WTC11 (cell line): ENCODE data around the gene OTOG. TPM values are rescaled to one million over a fixed set of nuclear protein-coding genes. Genes with fewer than 3 reads are reported as not detected.

Experiments used
- ATAC-seq: fragments of 200-7000 bp; cut with Tn5 transposase; 2 replicates; pipeline ENCODE4 v1.10.0; 2021; ENCODE audit warnings: mild to moderate bottlenecking, moderate library complexity
- CTCF ChIA-PET: fragments of 300-600 bp; sonication (Branson Sonifier 250); formaldehyde crosslinking; loops from one replicate; lab custom pipeline; 2021; ENCODE audit warnings: antibody characterized with exemption; lab: Charles Lee
- POLR2A ChIA-PET: fragments of 350-600 bp; sonication (Branson Sonifier 250); formaldehyde crosslinking; loops from one replicate; lab custom pipeline; 2021; ENCODE audit warnings: antibody characterized with exemption; lab: Charles Lee
- DNase-seq: peaks from one replicate; pipeline ENCODE4 v3.0.0; 2021; ENCODE audit warnings: low spot score
- H3K27ac Mint-ChIP-seq: 2 replicates; pipeline ENCODE4 v1.8.0; 2021; ENCODE audit warnings: mixed read lengths
- H3K27me3 Mint-ChIP-seq: 2 replicates; pipeline ENCODE4 v1.8.0; 2021; ENCODE audit warnings: low read depth, mild to moderate bottlenecking, moderate library complexity, mixed read lengths
- H3K36me3 Mint-ChIP-seq: 2 replicates; pipeline ENCODE4 v1.8.0; 2021; ENCODE audit warnings: mixed read lengths
- H3K4me1 Mint-ChIP-seq: 2 replicates; pipeline ENCODE4 v1.8.0; 2022; ENCODE audit warnings: mixed read lengths
- H3K4me3 Mint-ChIP-seq: 2 replicates; pipeline ENCODE4 v1.8.0; 2021; ENCODE audit warnings: mild to moderate bottlenecking, moderate library complexity, mixed read lengths
- H3K9me3 Mint-ChIP-seq: 2 replicates; pipeline ENCODE4 v1.8.0; 2021; ENCODE audit warnings: mixed read lengths
- ATF1 ChIP-seq: sonication (generic); formaldehyde crosslinking; IDR thresholded peaks from 2 replicates; pipeline ENCODE4 v1.8.1; 2023; ENCODE audit warnings: mild to moderate bottlenecking, moderate library complexity, missing genetic modification reagents
- ATF2 ChIP-seq: sonication (generic); formaldehyde crosslinking; IDR thresholded peaks from 2 replicates; pipeline ENCODE4 v1.8.1; 2022; ENCODE audit warnings: low read depth, missing genetic modification reagents, borderline replicate concordance
- CREB1 ChIP-seq: sonication (generic); formaldehyde crosslinking; IDR thresholded peaks from 2 replicates; pipeline ENCODE4 v1.8.0; 2023; ENCODE audit warnings: mild to moderate bottlenecking, missing genetic modification reagents
- CREM ChIP-seq: sonication (generic); formaldehyde crosslinking; IDR thresholded peaks from 2 replicates; pipeline ENCODE4 v1.8.1; 2022; ENCODE audit warnings: mild to moderate bottlenecking, missing genetic modification reagents, moderate library complexity
- E2F5 ChIP-seq: sonication (generic); formaldehyde crosslinking; IDR thresholded peaks from 2 replicates; pipeline ENCODE4 v1.8.1; 2022; ENCODE audit warnings: mild to moderate bottlenecking, moderate library complexity, missing genetic modification reagents
- ESRRA ChIP-seq: sonication (generic); formaldehyde crosslinking; IDR thresholded peaks from 2 replicates; pipeline ENCODE4 v1.8.1; 2022; ENCODE audit warnings: mild to moderate bottlenecking, missing genetic modification reagents, borderline replicate concordance
- FOXJ3 ChIP-seq: sonication (generic); formaldehyde crosslinking; IDR thresholded peaks from 2 replicates; pipeline ENCODE4 v1.9.0; 2021; ENCODE audit warnings: missing genetic modification reagents, mild to moderate bottlenecking, borderline replicate concordance
- FOXK1 ChIP-seq: sonication (generic); formaldehyde crosslinking; IDR thresholded peaks from 2 replicates; pipeline ENCODE4 v1.8.0; 2022; ENCODE audit warnings: mild to moderate bottlenecking, moderate library complexity, missing genetic modification reagents
- GRHL2 ChIP-seq: fragments of 250-450 bp; sonication (Bioruptor Pico); IDR thresholded peaks from 2 replicates; pipeline ENCODE4 v1.8.0; 2022; ENCODE audit warnings: mild to moderate bottlenecking, moderate library complexity; ENCODE audit not compliant: insufficient replicate concordance, severe bottlenecking
- GTF2I ChIP-seq: fragments of 250-450 bp; sonication (Bioruptor Pico); conservative IDR thresholded peaks from 2 replicates; pipeline ENCODE4 v1.4.0; 2021; ENCODE audit warnings: mild to moderate bottlenecking
- KAT7 ChIP-seq: sonication (generic); formaldehyde crosslinking; IDR thresholded peaks from 2 replicates; pipeline ENCODE4 v1.8.1; 2023; ENCODE audit warnings: missing genetic modification reagents, mild to moderate bottlenecking, borderline replicate concordance
- MXD4 ChIP-seq: fragments of 250-450 bp; sonication (Bioruptor Pico); IDR thresholded peaks from 2 replicates; pipeline ENCODE4 v1.8.0; 2021; ENCODE audit warnings: mild to moderate bottlenecking, moderate library complexity, borderline replicate concordance
- NFATC4 ChIP-seq: fragments of 250-450 bp; sonication (Bioruptor Pico); IDR thresholded peaks from 2 replicates; pipeline ENCODE4 v1.9.0; 2021; ENCODE audit warnings: mild to moderate bottlenecking
- NFE2L1 ChIP-seq: sonication (generic); formaldehyde crosslinking; IDR thresholded peaks from 2 replicates; pipeline ENCODE4 v1.8.1; 2023; ENCODE audit warnings: missing genetic modification reagents
- RORB ChIP-seq: fragments of 250-450 bp; sonication (Bioruptor Pico); IDR thresholded peaks from 2 replicates; pipeline ENCODE4 v1.9.0; 2021; ENCODE audit warnings: mild to moderate bottlenecking
- SMAD3 ChIP-seq: sonication (generic); formaldehyde crosslinking; IDR thresholded peaks from 2 replicates; pipeline ENCODE4 v1.8.0; 2022; ENCODE audit warnings: missing genetic modification reagents, mild to moderate bottlenecking, borderline replicate concordance
- ZNF138 ChIP-seq: sonication (generic); formaldehyde crosslinking; conservative IDR thresholded peaks from 2 replicates; pipeline ENCODE4 v1.8.1; 2022; ENCODE audit warnings: mild to moderate bottlenecking, moderate library complexity, missing genetic modification reagents
- ZNF671 ChIP-seq: fragments of 250-450 bp; sonication (Bioruptor Pico); IDR thresholded peaks from 2 replicates; pipeline ENCODE4 v1.8.0; 2021; ENCODE audit warnings: mild to moderate bottlenecking
- total RNA-seq: library from RNA; stranded (reverse); gene quantifications from 3 replicates; pipeline ENCODE4 v1.2.3, GENCODE V29; 2021
- TF ChIP-seq, protein P1 (sequence below): sonication (generic); formaldehyde crosslinking; IDR thresholded peaks from 2 replicates; pipeline ENCODE4 v1.8.0; 2023; ENCODE audit warnings: mild to moderate bottlenecking, missing genetic modification reagents
- TF ChIP-seq, protein P2 (sequence below): fragments of 250-450 bp; sonication (Bioruptor Pico); conservative IDR thresholded peaks from 2 replicates; pipeline ENCODE4 v1.9.0; 2021; ENCODE audit warnings: mild to moderate bottlenecking
- TF ChIP-seq, protein P3 (sequence below): fragments of 250-450 bp; sonication (Bioruptor Pico); IDR thresholded peaks from 2 replicates; pipeline ENCODE4 v1.8.0; 2021; ENCODE audit warnings: mild to moderate bottlenecking

OTOG gene
- total RNA-seq, 1 experiment from 2014 or later, result 1.4 TPM

DNA sequence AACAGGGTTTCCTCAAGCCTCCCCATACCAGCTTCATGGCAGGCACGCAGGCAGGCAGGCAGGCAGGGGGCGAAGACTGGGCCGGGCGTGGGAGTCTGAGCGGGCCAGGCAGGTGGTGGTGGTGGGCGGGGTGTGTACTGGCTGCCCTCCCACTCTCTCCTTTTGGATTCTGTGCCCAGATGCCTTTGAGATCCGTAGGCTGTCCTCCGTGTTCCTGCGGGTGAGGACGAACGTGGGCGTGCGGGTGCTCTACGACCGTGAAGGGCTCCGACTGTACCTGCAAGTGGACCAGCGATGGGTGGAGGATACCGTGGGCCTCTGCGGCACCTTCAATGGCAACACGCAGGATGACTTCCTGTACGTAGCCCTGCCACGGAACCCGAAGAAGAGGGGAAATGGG, 23.0 kb downstream of the OTOG start:
- DNase-seq (peak; percentile 12), ATAC-seq (peak; percentile 34; the same call in 1 of the 2 replicates)
- Mint-ChIP-seq H3K4me1 (0 out of 2 replicates have a peak, but pooled peaks cover 4% of the 10 kb centered on the region), H3K27ac (no peak overlapping the region), H3K9me3 (no peaks in the 10 kb centered on the region), H3K4me3 (no peak overlapping the region), H3K27me3 (no peaks in the 10 kb centered on the region; the same call in 1 of the 2 replicates), H3K36me3 (no peaks in the 10 kb centered on the region)
- TF ChIP-seq KAT7 (no peak), NFATC4 (no peak), ZNF138 (CRISPR knock-in tag) (no peak), SMAD3 (CRISPR knock-in tag) (no peak)
- POLR2A ChIA-PET, result no interaction called here
- CTCF ChIA-PET, result no interaction called here

- H3K4me3 Mint-ChIP-seq, result no peak overlapping the region
- no peak for ATAC-seq
- no peaks in the 10 kb centered on the region; the same call in 1 of the 2 replicates for H3K27me3 Mint-ChIP-seq
- CTCF ChIA-PET, result interaction anchor here (1.1 to 1.3 kb wide), 2 partner anchors 27 to 44 kb away, joined by 3 read pairs; no protein-coding TSS in a partner anchor
- DNase-seq, result peak; percentile 5
- no peaks in the 10 kb centered on the region for H3K9me3 Mint-ChIP-seq
- POLR2A ChIA-PET, result no interaction called here
- peaks cover 9% of the 10 kb centered on the region; the same call in 1 of the 2 replicates for H3K4me1 Mint-ChIP-seq
- TF ChIP-seq FOXJ3 (CRISPR knock-in tag), result no peak
- TF ChIP-seq MXD4 (CRISPR knock-in tag), result no peak
- no peak for TF ChIP-seq NFE2L1 (CRISPR knock-in tag)
- TF ChIP-seq E2F5 (CRISPR knock-in tag), result no peak
- TF ChIP-seq GRHL2 (CRISPR knock-in tag), result no peak
- TF ChIP-seq ATF2 (CRISPR knock-in tag), result no peak
- TF ChIP-seq, protein P1, sequence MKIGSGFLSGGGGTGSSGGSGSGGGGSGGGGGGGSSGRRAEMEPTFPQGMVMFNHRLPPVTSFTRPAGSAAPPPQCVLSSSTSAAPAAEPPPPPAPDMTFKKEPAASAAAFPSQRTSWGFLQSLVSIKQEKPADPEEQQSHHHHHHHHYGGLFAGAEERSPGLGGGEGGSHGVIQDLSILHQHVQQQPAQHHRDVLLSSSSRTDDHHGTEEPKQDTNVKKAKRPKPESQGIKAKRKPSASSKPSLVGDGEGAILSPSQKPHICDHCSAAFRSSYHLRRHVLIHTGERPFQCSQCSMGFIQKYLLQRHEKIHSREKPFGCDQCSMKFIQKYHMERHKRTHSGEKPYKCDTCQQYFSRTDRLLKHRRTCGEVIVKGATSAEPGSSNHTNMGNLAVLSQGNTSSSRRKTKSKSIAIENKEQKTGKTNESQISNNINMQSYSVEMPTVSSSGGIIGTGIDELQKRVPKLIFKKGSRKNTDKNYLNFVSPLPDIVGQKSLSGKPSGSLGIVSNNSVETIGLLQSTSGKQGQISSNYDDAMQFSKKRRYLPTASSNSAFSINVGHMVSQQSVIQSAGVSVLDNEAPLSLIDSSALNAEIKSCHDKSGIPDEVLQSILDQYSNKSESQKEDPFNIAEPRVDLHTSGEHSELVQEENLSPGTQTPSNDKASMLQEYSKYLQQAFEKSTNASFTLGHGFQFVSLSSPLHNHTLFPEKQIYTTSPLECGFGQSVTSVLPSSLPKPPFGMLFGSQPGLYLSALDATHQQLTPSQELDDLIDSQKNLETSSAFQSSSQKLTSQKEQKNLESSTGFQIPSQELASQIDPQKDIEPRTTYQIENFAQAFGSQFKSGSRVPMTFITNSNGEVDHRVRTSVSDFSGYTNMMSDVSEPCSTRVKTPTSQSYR, result no peak
- TF ChIP-seq CREB1 (CRISPR knock-in tag), result no peak
- no peak for TF ChIP-seq CREM (CRISPR knock-in tag)
- TF ChIP-seq RORB (CRISPR knock-in tag), result no peak
- no peak for TF ChIP-seq ESRRA (CRISPR knock-in tag)
- TF ChIP-seq ZNF138 (CRISPR knock-in tag), result no peak
- no peak for TF ChIP-seq ZNF671 (CRISPR knock-in tag)
- TF ChIP-seq ATF1 (CRISPR knock-in tag), result no peak
- no peaks in the 10 kb centered on the region for H3K36me3 Mint-ChIP-seq
- no peak overlapping the region for H3K27ac Mint-ChIP-seq
Observed at GRCh38 chr11:17571431-17572358, 24.6 kb downstream of the OTOG start.

DNA sequence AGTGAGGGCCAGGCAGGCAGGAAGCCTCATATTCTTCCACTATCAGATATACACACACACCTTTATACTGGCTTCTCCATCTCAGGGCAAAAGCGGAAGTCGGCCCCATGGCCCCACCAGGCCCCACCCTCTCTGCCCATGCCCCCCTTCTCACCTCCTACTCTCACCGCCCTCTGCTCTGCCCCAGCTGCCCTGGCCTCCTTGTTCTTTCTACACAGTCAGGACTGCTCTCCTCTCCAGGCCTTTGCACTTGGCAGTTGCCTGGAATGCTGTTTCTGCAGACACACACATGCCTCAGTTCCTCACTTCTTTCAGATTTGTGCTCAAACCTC, 25.3 kb downstream of the OTOG start:
- Mint-ChIP-seq H3K4me1 (peaks cover 9% of the 10 kb centered on the region; the same call in 1 of the 2 replicates), H3K36me3 (no peaks in the 10 kb centered on the region), H3K9me3 (no peaks in the 10 kb centered on the region), H3K27ac (no peak overlapping the region), H3K27me3 (no peaks in the 10 kb centered on the region; the same call in 1 of the 2 replicates), H3K4me3 (no peak overlapping the region)
- ChIA-PET POLR2A (no interaction called here), CTCF (no interaction called here)
- no peak for ATAC-seq
- no peak for DNase-seq
- TF ChIP-seq, protein P2, sequence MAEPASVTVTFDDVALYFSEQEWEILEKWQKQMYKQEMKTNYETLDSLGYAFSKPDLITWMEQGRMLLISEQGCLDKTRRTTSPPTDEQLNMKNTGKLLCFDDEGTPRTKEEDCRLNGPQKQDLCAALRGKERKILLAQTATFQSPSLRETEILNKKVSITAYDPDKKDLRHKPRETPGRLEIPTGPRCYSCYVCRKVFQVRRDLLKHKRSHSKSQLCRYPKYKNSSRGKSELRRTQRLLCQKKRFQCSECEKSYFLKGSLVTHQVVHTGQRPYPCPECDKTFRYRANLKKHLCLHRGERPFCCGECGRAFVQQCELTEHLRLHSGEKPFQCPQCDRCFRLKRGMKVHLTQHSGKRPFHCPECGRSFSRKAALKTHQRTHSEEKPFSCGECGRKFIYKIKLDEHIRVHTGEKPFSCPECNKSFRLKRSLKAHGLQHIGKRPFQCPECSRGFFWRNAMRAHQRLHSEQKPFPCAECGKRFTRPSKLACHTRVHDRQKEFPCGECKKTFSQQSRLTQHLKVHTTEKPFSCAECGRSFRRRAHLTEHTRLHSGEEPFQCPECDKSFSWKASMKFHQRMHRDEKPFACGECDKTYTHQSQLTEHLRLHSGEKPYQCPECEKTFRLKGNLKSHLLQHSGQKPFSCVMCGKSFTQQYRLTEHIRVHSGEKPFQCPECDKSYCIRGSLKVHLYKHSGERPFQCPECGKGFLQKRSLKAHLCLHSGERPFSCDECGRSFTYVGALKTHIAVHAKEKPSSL, result no peak
- TF ChIP-seq GTF2I (CRISPR knock-in tag) (no peak), FOXK1 (CRISPR knock-in tag) (no peak), CREM (CRISPR knock-in tag) (no peak)
- TF ChIP-seq, protein P3, sequence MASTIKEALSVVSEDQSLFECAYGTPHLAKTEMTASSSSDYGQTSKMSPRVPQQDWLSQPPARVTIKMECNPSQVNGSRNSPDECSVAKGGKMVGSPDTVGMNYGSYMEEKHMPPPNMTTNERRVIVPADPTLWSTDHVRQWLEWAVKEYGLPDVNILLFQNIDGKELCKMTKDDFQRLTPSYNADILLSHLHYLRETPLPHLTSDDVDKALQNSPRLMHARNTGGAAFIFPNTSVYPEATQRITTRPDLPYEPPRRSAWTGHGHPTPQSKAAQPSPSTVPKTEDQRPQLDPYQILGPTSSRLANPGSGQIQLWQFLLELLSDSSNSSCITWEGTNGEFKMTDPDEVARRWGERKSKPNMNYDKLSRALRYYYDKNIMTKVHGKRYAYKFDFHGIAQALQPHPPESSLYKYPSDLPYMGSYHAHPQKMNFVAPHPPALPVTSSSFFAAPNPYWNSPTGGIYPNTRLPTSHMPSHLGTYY (CRISPR knock-in tag), result no peak
